T47D (cell line): Measurements from ENCODE around the gene SLC6A13.
"Not testable (repeated sequence)": the region's sequence is repeated elsewhere in the genome, so short reads cannot be mapped to it uniquely, and the experiment has no call there.

Experiments used
- DNase-seq, 2 experiments: peaks; one replicate each; pipeline versions ENCODE4 v3.0.0 to v3.0.0-alpha.2; 2011 to 2012; ENCODE audit warnings: low read depth in 1 of 2, low spot score in 1 of 2
- JUND ChIP-seq: IDR thresholded peaks from 2 replicates; pipeline ENCODE4 v1.6.1; 2012; ENCODE audit warnings: low read depth
- in situ Hi-C: cut with HindIII; loops from 2 replicates; pipeline ENCODE4 v1.10.0; 2016; ENCODE audit warnings: low sequenced_read_pairs, low pct_unique_long_range_greater_than_20kb

The SLC6A13 gene

DNA sequence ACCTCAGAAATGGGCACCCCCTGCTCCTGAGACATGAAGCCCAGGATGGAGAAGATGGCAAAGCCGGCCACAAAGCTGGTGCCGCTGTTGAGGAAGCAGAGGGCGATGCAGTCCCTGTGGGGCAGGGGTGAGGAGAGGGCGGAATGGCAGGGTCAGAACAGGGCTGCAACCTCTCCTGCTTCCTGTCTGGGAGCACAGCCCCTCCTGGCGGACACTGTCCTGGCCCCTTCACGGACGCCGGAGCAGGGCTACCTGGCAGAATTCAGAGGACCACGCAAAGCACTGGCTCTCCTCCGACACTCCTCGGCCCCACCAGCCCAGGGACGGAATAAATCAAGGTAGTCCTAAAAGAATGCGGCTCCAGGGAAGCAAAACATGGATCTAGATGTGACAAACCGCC, 36.2 kb downstream of the SLC6A13 start:
- no peak for DNase-seq
- in situ Hi-C loops, result no loop called here
- no peak for TF ChIP-seq JUND

DNA sequence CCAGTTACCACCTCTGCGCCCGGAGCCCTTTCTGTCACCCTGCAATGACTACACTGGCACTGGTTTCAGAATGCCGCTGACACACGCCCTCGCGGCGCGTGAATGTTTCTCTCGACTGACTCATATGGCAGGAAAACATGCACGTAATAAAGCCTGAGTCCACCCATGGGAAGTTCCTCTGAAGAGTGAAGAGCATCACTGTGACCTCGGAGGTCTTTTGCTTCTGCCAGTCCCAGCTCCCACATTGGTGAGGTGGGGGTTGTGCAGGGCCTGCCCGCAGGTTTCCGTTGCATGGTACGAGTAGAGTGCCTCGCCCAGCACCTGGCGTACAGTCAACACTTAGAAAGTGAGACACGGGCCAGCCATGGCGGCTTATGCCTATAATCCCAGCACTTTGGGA, 37.6 kb downstream of the SLC6A13 start:
- in situ Hi-C loops, result no loop called here
- TF ChIP-seq JUND, result no peak
- no peak for DNase-seq

DNA sequence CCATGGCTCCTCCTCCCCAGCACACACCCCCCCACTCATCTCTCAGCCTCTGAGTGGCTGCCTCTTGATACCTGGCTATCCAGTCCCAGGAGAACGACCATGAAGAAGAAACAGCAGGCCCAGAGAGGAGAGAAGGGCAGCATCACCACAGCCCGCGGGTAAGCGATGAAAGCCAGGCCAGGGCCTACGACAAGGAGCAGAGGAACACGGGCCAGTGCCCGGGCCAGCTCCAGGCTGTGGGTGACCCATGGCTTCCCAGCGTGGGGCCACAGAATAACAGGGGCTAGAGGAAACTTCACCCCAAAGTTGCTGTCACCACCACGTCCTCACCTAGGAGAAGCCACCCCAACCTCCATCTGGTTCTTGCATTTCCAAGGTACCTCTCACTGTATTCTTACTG, 38.3 kb downstream of the SLC6A13 start:
- no peak for DNase-seq
- in situ Hi-C loops, result no loop called here
- TF ChIP-seq JUND, result no peak

DNA sequence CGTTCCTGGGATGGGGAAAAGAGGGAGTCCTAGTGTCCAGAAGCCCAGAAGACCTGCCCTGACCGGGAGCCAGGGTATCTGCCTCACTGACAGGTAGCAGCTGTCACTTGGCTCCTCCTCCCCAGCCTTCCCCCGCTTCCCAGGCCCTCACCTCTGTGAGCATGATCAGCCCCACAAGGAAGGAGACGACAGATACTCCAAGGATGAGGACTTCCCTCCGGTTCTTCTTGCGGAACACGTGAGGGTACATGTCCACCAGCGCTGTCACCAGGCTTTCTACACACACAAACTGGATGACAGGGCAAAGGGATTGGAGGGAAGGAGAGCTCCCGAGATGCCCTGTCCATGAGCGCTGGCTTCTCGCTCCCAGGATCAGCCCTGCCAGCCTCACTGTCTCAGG, 38.8 kb downstream of the SLC6A13 start:
- in situ Hi-C loops, result no loop called here
- DNase-seq, result no peak
- TF ChIP-seq JUND, result no peak

DNA sequence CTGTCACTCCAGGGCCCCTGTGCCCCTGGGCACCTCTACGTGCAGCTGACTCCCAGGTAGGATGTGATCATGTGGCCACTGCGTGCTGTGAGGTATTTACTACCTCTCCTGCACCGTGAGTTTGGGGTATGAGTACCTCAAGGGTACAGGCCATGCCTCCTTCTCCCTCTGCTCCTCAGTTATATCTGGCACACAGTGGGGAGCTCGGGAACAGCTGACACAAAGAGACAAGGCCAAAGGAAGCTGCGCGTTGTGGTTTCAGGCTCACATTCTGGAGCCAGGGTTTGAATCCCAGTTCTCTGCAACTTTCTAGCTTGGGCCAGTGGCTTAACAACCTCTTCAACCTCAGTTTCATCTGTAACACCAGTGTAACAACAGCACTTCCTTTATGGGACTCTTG, 40.9 kb downstream of the SLC6A13 start:
- TF ChIP-seq JUND, result no peak
- in situ Hi-C loops, result no loop called here
- DNase-seq, result no peak

DNA sequence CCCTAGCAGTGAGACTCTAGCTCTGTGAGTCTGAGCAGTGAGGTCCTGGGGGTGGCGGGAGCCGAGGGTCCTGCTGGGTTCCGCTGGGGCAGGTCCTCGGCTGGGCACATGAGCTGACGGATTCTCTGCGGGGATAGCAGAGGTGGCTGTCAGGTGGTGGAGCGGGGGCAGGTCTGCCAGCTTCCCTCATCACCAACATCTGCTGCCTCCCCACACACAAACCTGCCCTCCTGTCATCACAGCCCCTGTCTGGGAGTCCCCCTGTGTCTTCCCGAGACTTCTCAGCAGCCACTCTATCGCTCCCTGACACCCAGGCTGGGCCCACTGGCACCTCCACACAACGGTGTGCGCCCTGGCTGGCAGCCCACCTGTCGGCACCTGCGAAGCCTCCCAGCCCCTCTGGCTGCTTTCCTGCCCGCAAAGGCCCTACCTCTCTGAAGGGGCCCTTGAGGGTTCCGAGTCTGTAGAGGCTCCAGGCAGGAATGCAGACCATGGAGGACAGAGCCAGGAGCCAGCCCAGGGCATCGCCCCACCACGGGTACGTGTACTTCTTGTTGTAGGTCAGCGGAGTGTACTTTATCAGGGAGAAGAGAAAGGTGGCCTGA, 41.6 kb downstream of the SLC6A13 start:
- in situ Hi-C loops, result no loop called here
- no peak for DNase-seq
- no peak for TF ChIP-seq JUND

DNA sequence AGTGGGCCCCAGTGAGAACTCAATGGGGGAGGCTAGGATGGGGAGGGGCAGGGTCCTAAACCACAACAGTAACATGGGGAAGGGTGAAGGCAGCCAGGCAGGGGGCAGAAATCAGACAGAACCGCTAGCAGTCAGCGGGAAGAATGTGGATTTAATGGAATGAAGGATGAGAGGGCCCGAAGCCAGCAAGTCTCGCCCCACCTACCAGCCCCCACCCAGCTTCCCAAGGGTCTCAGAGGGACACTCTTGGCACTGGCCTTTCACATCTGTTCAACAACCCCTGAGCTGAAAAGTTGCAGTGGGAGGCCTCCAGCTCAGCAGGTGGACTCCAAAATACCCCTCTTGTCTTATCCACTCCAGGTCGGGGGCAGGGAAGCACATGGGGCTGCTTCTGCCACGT, 42.1 kb downstream of the SLC6A13 start:
- in situ Hi-C loops, result no loop called here
- DNase-seq, result no peak
- no peak for TF ChIP-seq JUND

DNA sequence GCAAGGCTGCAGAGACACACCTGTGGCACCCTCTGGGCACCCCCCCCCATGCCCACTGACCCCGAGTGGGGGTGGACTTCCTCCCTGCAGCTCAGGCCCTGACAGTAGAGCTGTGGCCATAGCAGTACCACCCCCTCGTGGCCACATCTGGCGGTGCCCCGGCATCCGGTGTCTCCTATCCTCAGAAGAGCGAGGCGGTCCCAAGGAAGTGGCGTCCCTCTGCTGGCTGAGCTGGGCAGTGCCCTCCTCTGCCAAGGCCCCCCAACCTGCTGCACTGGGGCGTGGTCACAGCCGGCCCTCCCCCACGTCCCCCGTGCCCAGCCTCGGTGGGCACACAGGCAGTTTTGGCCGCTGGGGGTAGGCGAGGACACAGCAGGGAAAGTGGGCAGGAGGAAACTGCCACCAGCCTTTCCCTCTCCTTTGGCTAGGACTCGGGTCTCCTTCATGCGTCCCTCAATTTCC, 42.7 kb downstream of the SLC6A13 start:
- no peak for TF ChIP-seq JUND
- in situ Hi-C loops, result no loop called here
- DNase-seq, result peak in 1 of 2 experiments; percentile 81

DNA sequence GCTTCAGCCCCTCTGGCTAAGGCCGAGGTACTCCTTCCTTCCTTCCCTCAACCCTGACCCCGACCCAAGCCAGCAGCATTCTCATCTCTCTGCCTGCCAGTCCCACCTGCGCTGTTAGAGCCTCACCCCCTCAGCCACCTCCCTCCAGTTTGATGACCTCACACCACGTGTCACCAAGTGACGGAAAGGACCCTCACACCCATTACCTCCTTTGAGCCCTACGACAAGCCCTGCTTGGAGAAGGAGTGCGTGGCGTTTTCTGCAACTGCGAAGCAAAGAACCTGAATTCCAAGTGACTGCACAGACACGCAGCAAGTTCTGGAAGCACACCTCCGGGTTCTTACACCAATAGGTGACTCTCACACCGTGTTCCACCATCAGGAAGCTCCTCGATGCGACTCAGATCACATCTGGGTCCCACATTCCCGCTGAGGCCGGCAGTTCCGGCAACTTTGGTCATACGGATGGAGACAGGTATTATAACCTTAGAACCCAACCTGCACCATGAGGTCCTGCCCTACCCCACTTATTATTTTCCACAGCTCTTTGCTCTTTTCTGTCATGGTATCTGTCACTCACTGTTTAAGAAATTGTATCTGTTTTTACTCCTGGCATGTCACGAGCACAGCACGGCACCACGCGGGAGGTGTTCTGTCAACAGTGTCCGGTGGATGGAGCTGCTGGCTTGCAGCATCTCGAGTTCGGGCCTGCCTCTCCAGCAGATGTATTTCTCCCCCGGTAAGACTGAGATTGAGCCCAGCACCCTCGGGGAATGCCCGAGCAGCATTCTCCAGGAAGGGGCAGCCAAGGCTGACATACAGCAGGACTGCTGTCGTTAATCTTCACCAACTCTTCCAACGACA, 43.7 kb downstream of the SLC6A13 start:
- no peak for TF ChIP-seq JUND
- in situ Hi-C loops, result no loop called here
- no peak for DNase-seq

DNA sequence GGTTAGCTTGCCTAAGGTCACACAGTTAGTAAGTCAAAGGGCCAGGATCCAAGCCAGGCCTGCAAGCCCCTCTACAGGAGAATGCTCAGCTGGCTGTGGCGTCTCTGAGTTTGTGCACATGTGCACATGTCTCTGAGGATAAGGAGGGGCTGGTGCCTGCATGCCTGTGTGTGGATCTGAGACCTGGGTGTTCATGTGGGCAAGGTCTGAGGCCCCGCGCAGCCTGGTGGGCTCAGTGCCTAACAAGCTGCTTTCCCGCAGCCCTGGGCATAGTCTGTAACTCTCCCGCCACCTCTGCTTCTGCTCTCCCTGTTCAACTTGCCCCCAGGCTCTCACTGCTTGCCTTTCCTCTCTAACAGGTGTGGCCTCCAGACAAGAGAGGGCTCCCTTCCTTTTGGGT, 44.4 kb downstream of the SLC6A13 start:
- no peak for DNase-seq
- no peak for TF ChIP-seq JUND
- in situ Hi-C loops, result no loop called here

DNA sequence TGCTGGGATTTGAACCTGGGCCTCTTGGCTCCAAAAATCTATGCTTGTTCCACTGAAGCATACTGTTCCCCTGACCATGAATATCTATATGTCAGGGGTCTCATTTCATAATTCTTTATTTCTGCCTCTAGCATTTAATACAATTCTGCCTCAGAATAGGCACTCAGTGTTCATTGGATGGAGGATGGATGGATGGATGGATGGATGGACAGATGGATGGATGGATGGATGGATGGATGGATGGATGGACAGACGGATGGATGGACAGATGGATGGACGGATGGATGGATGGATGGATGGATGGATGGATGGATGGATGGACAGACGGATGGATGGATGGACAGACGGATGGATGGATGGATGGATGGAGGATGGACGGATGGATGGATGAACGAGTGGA, 45.6 kb downstream of the SLC6A13 start:
- DNase-seq, in situ Hi-C loops: not testable (repeated sequence)

DNA sequence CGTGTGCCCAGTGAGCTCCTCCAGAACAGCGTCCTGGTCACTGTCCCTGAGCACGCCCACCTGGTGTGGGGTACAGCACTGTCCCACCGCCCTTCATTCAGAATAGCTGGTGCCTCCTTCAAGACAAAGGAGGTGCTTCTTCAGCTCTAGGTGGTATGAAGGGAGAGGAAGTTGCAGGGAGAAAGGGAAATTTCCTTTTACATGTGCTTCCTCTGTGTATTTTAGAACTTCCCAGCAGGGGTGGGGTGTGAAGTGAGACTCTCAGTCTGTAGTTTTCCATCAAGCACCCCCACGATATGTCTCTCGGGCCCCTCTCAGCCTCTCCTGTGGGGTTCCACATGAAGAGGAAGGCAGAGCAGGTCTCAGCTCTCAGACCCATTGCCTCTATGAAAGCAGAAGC, 47.5 kb downstream of the SLC6A13 start:
- DNase-seq, result no peak
- in situ Hi-C loops, result no loop called here
- TF ChIP-seq JUND, result no peak

DNA sequence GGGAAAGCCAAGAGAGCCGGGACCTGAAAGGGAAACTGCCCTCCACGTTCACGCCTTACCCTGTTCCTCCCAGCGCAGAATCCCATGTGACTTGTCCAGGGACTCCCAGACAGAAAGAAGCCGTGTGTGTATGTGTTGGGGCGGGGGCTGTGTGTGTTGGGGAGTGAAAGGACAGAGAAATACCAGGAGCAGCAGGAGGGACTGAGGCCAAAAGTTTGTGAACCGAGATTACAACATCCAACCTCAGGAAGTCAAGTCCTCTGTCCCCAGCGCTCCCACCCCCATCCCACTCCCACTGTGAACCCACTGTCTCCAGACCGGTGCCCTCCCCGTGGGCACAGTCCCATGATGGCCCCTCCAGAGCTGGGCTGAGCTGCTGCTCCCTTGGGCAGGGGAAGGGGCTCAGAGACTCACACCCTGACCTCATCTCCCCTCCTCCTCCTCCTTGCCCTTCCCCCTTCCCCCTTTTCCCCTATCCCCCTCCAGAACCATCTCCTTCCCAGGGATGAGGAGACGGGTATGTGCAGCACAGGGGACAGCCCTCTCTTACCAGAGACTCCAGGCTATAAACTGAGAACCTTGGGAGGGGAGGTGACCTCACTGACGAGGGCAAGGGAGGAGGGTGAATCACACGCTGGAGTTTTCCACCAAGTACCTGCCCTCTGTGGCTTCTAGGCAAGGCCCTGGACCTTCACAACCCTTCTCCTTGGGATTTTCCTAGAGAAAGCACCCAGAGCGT, 48.5 kb downstream of the SLC6A13 start, which contains the start of gene SLC6A12:
SLC6A12 (minus strand) TSS at position 155 of the 739 bp plus-strand sequence. CDS start 4,171 bp downstream, outside the sequence.
- TF ChIP-seq JUND, result no peak
- in situ Hi-C loops, result no loop called here
- no peak for DNase-seq
